ENCODE results near the gene TMEM106C.
"Not testable (repeated sequence)": the region's sequence is repeated elsewhere in the genome, so short reads cannot be mapped to it uniquely, and the experiment has no call there.

The TMEM106C gene

DNA sequence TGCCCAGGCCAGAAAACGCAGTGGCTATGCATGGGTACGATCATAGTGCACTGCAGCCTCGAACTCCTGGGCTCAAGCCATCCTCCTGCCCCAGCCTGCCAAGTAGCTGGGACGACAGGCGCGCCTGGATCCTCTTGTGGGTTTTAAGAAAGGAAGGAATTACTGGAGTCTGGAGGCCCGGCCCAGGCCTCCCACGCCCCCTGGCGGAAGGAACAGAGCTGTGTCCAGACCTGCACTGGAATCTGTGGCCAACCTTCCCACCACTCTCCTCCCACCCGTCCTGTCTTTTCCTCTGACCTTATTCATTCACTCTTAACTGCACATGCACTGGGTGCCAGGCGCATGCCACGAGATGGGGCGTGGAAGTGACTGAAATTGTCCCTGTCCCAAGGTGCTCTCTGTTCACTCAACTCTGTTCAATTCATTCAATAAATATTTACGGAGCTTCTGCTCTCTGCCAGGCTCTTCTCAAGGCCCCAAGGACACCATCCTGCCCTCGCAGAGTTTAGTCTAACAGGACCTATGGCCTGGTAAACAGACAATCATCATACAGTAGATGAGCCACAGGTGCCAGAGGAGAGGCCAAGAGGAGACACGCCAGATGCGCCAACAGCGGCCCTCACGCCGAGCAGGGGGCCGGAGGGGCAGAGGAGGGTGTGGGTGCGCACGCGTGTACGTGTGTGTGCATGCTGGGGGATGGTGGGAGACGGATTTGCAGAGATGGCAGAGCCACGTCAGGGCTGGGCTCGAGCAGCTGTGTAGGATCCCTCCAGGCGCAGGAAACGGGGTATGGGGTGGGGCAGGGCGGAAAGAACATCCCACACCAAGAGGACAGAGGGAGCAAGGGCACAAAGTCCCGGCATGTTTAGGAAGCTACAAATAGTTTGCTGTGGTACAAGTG lies 13.7 kb upstream of the TMEM106C start:
- peak; percentile 28 to 48 for DNase-seq

DNA sequence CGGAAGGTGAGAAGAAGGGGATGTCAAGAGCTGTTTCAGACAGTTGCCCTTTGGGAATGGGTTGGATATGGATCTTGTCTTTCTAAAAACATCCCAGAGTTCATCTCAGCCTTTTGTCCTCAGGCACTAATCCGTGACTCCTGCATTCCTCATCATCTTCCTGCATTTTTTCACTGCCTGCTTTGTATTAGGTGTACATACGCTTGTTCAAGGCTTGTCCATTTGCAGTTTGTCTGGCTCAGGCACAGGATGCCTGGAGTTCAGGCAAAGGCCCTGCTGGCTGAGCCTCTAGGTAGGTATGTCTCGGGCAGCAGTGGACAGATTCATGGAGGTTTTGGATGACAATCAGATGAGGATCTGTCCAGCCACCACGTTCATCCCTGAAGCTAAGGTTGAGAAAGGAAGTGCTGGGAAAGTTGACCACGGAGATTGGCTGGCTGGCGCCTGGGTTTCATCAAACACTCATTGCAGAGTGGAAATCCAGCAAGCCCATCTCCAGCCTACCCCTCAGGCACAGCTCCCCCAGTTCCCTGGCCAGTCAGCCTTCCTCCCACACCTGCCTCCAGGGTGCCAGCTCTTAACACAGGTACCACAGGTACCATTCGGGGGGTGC lies 12.4 kb upstream of the TMEM106C start:
- no peak for DNase-seq

DNA sequence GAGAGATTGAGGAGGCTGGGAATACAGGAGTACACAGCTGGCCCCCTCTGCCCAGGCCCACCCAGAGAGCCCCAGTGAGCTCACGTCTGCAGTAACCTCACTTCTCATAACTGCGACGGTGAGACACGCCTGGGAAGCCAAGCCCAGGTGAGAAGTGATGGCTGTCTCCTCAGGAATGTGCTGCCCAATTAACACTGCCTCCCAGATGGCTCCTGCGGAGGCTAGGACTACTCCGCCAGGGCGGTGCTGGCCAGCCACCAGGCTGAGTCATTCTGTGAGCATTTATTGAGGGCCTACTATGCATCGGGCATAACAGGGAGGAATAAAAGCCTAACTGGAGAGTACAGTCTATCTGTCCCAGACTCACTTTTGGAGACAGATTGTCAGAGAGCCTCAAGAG lies 9.3 kb upstream of the TMEM106C start:
- DNase-seq = no peak

DNA sequence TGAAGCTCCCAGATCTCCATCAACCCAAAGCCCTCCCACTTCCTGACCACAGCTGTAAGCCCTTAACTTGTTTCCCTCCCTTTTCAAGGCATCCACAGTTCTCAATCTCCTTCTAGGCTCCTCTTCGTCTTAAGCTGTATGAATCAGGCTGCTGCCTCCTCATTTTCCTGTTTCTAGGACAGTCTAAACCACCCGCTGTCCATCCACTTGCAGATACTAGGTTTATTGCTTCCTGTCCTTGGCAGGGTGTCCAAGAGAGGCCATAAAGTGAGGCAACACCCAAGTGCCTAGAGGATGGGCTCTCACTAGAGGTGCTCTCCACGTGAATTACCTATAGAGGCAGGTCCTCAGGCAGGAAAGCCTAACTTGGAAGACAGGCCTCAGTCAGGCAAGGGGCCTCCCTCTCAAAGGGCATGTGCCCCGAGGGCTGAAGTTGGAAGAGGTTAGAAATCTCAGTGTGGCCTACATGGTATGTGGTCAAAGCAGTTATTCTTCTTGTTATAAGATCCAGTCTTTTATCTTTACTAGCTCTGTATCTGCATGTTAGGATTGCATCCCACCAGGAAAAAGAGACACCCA lies 8.8 kb upstream of the TMEM106C start:
- DNase-seq = no peak

DNA sequence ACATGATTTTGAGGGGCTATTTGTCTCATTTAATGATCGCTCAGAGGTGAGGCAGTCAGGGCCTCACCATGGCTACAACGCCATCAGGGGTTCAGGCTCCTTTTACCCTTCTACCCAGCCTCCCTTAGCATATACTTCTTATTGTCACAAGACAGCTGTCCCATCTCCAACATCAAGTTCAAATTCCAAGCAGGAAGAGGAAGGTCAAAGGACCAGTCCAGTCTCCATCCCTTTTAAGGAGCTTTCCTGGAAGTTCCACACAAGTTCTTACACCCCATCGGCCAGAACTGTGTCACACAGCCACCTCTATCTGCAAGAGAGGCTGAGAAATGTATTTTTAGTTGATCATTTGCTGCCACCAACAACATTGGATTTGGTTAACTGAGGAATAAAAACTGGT lies 8.3 kb upstream of the TMEM106C start:
- DNase-seq = no peak

DNA sequence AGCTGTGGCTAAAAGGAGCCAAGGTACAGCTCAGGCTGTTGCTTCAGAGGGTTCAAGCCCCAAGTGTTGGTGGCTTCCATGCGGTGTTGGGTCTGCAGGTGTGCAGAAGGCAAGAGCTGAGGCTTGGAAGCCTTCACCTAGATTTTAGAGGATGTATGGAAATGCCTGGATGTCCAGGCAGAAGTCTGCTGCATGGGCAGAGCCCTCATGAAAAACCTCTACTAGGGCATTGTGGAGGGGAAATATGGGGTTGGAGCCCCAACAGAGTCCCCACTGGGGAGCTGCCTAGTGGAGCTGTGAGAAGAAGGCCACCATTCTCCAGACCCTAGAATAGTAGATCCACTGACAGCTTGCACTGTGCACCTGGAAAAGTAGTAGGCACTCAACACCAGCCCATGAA lies 5.7 kb upstream of the TMEM106C start:
- DNase-seq = not testable (repeated sequence)

DNA sequence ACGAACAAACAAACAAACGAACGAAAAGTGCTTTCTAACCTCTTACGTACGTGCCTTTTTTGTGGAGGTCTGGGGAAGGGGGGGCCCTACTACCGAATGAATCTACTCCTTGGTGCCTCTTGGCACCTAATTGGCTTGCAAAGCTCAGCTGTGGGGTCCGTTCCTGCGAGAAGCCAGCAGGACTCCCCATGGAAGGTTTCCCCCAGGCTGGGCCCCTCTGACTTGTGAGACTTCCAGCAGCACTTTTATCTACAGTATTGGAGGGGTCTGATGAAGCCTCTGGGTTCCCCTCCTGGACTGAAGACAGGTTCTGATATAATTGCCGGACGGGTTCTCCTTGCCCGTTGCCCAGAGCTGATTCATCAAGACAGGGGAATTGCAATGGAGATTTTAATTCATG lies 1.2 kb upstream of the TMEM106C start:
- no peak for DNase-seq

DNA sequence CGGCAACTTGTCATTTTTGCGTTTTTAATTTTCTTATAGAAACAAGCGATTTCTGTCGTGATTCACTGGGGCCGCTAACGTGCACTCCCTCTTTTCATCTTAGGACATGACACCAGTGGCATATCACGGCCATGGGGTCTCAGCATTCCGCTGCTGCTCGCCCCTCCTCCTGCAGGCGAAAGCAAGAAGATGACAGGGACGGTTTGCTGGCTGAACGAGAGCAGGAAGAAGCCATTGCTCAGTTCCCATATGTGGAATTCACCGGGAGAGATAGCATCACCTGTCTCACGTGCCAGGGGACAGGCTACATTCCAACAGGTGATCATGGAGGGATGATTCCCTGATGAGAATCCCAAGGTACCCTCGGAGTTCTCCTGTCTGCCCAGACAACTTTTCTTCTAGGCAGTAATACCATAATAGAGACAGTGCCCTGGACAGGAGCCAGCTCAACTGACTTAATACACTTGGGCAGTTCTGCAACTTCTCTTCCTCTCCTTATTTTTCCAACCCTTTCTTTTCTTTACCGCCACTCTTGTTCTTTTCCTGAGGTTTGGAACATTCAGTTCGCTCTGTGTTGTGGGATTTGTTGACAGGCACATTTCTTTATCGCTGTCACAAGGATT lies 821 bp downstream of the TMEM106C start:
- DNase-seq = peak; percentile 16 to 27

DNA sequence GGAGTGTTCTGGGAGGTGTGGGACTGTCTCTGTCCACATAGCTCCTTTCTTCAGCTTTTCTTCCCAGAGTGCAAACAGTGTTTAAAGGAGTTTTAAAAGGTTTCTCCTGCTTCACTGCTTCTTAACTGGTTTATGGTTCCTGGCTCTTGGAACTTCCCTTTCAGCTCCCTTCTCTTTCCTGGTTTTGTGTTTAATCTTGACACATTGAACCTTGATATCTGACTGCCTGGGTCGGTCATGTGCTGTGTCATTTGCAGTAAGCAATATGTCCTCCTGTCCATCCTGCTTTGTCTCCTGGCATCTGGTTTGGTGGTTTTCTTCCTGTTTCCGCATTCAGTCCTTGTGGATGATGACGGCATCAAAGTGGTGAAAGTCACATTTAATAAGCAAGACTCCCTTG lies 2.2 kb downstream of the TMEM106C start:
- no peak for DNase-seq

DNA sequence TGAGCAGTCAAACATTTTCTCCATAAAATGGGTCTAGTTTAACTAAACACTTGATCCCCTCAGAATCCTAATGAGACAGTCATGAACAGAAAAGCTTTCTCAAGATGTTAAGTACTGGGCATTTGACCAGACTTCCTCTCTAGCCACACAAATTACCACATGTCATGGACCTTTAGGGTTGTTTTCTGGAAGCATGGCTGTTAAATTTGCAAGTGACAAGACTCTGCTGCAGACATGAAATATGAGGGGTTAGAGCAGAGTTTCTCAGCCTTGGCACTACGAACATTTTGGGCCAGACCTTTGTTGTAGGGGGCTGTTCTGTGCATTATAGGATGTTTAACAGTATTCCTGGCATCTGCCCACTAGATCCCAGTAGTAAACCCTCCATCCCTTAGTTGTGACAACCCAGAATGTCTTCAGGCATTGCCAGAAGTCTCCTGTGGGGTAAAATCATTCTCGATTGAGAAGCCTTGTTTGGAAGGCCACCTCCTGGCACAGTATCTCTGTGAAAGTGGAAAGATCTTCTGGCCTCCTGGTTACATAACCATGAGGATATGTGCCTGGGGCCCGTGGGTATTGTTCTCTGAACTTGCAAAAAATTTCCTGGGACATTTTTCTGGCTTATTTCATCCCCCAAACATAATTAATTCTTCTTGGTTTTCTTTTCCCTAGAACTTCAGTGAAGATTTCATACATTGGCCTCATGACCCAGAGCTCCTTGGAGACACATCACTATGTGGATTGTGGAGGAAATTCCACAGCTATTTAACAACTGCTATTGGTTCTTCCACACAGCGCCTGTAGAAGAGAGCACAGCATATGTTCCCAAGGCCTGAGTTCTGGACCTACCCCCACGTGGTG lies 4.3 kb downstream of the TMEM106C start:
- no peak for DNase-seq

DNA sequence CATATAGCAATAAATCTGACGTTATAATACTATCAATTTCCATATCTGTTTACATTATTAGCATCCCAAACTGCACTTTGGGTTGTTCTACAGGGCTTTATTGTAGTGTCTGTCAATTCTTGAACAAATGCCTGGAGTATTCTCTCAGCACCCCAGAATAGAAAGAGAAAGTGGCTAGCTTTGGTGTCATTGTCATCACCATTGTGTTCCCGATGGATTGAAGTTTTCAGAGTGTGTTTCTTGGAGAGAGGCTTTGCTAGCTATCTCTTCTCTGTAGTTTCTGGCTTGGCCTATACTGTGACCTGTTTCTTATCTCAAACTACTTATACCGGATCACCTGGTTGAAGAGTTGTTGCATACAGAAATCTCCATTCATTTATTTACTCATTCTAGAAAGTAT lies 6.4 kb downstream of the TMEM106C start:
- DNase-seq = no peak

DNA sequence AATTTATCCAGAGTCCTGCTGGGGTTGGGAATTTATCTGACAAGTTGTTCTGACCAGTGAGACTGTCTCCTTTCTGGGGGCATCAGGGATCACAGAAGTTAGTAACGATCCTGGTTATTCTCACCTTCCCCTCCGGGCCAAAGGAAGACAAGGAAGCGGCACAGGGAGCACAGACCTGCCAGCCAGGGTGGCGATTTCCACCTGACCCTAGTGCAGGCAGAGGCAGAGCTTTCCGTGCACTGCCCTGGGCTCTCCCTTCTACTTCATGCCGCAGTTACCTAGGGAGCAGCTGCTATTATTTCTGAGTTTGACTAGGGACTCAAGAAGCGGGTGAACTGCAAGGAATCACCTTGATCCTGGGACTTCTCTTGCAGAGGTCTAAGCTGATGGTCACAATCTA lies 7.4 kb downstream of the TMEM106C start:
- no peak for DNase-seq

DNA sequence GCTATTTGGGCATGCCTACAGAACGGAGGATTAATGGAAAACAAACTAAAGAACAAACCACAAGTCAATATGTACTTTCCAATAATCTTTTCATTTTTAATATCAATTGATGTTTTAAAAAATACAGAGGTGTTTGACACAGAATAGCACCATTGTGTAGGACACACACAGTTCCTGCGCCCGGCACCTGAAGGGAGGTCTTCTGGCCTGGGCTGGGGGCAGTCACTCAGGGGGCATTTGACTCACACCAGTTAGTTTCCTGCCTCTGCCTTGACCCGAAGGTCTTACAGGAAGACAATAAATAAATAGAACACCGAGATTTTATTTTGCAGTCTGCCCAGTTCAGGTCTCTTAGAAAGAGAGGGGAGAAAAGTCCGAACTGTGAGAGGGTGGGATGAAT lies 9.5 kb downstream of the TMEM106C start:
- no peak for DNase-seq

DNA sequence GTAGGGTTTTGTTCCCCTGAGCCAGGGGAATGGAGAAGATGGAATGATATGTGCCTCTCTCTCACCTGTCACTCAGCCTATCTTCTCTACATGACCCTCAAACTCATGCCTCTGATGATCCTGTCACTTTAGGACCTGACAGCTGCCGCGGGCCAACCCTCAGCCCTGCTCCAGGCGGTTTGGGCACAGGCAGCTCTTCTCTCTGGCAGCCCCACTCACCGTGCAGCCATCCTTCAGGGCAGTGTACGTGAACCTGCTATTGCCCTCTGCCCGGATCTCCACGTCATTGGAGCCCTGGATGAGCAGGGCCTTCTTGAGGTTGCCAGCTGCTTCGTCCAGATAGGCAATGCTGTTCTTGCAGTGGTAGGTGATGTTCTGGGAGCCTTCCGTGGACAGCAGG lies 10.5 kb downstream of the TMEM106C start:
- no peak for DNase-seq

DNA sequence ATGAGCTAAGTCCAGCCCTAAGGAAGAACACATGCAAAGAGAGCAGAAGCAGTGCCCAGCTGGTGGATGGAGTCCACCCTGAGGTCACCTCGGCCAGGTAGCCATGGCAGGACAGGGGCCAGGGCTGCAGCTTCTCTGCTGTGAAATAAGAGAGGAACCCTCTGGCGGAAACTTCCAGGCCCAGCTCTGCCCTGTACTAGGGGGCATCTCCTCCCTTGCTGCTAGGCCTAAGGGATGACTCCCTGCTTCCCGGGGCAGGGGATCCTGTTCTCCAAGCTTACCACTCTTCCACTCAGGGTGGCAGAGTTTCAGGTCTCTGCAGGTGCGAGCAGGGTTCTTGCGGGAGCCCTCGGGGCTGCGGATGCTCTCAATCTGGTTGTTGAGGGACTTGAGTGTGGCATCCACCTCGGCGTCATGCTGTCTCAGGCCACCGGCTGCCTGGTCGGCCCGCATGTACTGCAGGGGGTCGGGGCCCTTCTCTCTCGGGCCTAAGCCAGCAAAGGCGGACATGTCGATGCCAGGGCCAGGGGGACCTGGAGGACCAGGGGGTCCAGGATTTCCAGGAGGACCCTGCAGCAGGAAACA lies 11.7 kb downstream of the TMEM106C start:
- no peak for DNase-seq

DNA sequence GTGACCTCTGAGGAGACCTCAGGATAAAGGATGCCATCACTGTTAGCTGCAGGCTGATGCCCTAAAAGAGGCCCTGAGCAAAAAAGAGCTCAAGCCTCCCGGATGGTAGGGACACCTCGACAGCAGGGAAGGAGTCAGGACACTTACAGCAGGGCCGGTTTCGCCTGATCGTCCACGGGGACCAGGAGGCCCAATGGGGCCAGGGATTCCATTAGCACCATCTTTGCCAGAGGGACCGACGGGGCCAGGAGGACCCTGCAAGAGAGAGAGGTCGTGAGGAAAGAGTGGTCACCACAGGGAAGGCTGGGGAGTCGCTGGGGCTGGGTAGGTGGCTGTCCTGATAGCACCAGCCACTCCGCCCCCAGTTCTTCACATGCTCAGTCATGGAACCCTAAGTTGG lies 12.4 kb downstream of the TMEM106C start:
- no peak for DNase-seq

DNA sequence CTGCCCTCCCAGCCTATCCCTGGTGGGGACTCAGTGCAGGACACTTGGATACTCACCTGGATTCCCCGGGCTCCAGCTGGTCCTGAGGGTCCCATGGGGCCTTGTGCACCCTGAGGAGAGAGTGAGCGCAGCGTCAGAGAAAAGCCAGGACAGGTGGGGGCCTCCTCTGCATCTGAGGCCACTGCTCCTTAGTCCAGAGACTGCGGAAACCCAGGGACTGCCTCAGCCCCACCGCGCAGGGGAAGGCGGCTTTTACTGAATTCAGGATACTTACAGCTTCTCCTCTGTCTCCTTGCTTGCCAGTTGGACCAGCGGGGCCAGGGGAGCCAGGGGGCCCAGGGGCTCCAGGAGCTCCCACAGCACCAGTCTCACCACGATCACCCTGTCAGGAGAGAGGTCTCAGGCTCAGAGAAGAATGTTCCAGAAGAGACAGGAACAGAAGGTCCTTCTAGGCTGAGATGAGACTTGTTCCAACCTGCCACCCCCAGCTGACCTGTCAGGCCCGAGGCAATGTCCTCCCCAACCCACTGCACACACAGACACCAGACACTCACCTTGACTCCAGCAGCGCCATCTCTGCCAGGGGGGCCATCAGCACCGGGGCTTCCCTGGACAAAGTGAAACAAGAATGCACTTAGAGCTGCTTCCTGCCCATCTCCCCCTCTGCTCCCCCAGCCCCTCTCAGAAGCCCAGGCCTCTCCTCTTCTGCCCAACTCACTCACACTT lies 13.8 kb downstream of the TMEM106C start:
- no peak for DNase-seq

DNA sequence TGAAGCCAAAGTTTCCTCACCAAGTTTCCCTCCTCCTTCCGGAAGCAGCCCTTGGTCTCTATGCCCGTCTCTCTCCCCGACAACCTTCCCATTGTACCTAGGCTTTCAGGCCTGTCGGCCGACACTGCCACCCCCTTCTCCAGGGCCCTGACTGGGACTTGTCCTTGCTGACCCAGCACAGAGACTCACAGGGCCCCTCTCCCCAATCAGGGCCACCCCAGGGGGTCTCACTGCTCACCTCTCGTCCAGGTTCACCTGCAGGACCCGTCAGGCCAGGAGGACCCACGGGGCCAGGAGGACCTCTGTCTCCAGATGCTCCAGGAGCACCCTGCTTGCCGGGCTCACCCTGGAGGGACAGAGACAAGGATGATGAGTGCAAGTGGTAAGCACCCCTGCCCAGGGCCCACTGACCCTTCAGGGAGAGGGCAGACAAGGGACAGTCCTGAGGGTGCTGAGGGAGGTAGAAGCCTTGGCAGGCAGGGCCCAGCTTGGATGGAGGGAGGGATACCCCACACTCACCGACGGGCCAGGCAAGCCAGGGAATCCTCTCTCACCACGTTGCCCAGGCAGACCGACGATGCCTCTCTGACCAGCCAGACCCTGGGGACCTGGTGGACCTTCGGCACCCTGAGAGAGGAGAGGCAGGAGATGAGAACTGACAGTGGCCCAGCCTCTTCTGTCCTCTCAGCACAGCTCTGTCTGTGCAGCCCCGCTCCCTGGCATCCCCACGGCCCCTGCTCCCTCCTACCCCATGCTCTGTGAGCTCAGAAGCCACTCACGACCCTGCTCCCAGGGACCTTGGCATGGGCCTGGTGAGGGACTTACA lies 14.6 kb downstream of the TMEM106C start:
- no peak for DNase-seq

DNA sequence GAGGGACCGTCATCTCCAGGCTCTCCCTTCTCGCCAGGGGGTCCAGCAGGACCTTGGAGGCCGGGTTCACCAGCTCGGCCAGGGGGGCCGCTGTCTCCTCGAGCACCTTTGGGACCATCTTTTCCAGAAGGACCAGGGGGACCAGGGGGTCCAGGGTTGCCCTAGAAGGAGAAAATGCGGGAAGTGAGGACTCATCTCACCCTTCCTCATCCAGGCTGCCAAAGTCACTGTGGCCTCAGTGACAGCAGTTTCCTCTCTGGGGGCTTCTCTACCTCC lies 15.1 kb downstream of the TMEM106C start:
- DNase-seq = no peak

DNA sequence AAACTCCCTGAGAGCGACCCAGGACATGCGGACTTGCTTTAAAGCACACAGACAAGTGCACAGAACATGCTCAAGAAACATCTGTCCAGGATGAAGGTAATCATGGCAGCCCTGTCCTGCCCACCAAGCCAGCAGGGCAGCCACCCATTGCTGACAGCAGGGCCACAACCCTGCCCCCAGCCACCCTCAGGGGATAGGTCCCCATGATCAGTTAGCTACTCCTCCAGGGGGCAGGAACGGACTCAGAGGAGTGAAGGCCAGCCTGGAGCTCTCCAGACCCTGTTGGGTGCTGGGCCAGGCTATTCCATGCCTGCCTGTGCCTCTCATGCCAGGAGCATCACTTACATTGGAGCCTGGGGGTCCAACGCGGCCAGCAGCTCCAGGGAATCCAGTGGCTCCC lies 15.8 kb downstream of the TMEM106C start:
- no peak for DNase-seq

DNA sequence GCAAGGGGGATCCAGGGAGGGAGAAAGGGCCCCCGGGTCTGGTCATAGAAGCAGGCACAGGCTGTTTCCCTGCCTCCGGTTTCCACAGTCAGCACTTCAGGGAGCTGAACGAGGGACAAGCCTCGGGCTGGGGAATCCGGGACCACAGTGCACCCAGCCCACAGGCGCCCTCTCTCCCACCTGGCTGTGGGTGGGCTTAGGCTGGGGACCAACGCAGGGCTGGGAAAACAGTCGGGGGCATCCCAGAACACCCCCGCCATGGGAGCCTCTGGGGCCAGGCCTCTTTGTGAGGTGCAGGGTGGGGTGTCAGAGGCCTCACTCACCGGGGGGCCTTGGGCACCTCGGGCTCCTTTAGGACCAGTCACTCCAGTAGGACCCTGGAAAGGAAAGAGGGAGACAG lies 16.3 kb downstream of the TMEM106C start:
- DNase-seq = no peak
